Measurements from ENCODE around the gene MYH7. TPM values are rescaled to one million over a fixed set of nuclear protein-coding genes. Genes with fewer than 3 reads are reported as not detected.

The MYH7 gene
- total and polyA plus RNA-seq, 2 of the 4 experiments (the other 2 are of a cell fraction), result not detected

DNA sequence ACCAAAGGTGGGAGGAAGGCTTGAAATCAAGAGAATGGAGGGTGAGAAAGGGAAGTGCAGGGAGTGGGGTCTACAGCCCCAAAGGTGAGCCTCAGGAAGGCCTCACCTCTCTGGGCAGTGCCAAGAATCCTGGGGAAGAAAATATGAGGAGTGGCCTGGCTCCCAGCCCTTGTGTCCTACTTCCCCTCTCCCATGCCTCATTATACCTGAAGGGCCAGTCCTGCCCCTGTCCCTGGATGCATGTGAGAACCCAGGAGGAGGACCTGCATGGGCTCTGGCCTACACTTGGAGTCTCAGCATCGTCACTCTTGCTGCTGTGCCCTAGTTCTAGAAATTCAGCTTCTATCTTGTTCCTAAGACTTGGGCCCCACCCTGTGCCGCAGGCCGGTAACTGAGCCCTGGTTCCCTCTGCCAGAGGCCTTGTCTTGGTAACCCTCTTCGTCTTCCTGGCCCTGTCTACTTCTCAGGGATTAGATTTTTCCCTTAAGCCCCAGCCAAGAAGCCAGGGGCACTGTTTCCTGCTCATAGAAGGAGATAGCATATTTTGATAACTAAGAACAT is 10.9 kb upstream of the MYH7 start:
- no peak for ATAC-seq (ENCODE audit: low read depth)
- no peak overlapping the region for H3K27ac ChIP-seq (ENCODE audit: insufficient read depth, low read length)
- H3K9me3 ChIP-seq (ENCODE audit: control insufficient read depth, insufficient read depth, low read length), result no peaks in the 10 kb centered on the region
- no peaks in the 10 kb centered on the region for H3K4me1 ChIP-seq (ENCODE audit: control insufficient read depth, insufficient read depth, low read length)
- BruUV-seq (replicated peaks), result no TSS peak
- H3K4ac ChIP-seq (ENCODE audit: low read depth, low read length), result no peak overlapping the region
- dilution Hi-C loops (cut with HindIII; ENCODE audit: low sequenced_read_pairs, unreplicated experiment), result no loop called here
- H3K36me3 ChIP-seq (ENCODE audit: control insufficient read depth, insufficient read depth, low read length), result no peaks in the 10 kb centered on the region
- intact Hi-C loops (cut with micrococcal nuclease), result no loop called here
- ChIA-PET CTCF (no interaction called here), POLR2A (ENCODE audit: unreplicated experiment) (no interaction called here)
- no peak overlapping the region for H3K14ac ChIP-seq (replicated peaks; ENCODE audit: low read depth, low read length)
- WGBS, 2 experiments (ENCODE audit: extremely low coverage in 2 of 2, insufficient read length in 1 of 2), result 38% methylated on average over 3 of the region's 4 CpGs; no CpG with 5 or more reads in 1 of the 2 experiments
- no peak overlapping the region for H2BK15ac ChIP-seq (ENCODE audit: low read depth, low read length)
- no peak overlapping the region for H3K9ac ChIP-seq (ENCODE audit: low read depth, low read length)
- H3K9me1 ChIP-seq (ENCODE audit: insufficient read depth, low read length), result no peaks in the 10 kb centered on the region
- no peak overlapping the region for H4K8ac ChIP-seq (ENCODE audit: low read depth in 2 of 2, low read length in 2 of 2)
- H2AK9ac ChIP-seq (replicated peaks; ENCODE audit: low read depth, low read length, poor library complexity), result no peak overlapping the region
- H2AFZ ChIP-seq (replicated peaks; ENCODE audit: low read length, poor library complexity), result no peak overlapping the region
- no peak overlapping the region for H4K5ac ChIP-seq (ENCODE audit: low read depth, low read length)
- peaks cover 14% of the 10 kb centered on the region for H3K27me3 ChIP-seq (ENCODE audit: control insufficient read depth, insufficient read depth, low read length)
- H2BK20ac ChIP-seq (ENCODE audit: low read depth, low read length), result no peak overlapping the region
- TF ChIP-seq NFE2L2 (IDR thresholded peaks at IDR 0.05; ENCODE audit: low read depth, low read length) (no peak), CHD1 (IDR thresholded peaks at IDR 0.05; ENCODE audit: low read depth, low read length) (no peak), MAZ (IDR thresholded peaks at IDR 0.05; ENCODE audit: borderline replicate concordance, low read depth, low read length) (no peak), RFX5 (IDR thresholded peaks at IDR 0.05; ENCODE audit: low read depth, low read length) (no peak), MXI1 (IDR thresholded peaks at IDR 0.05; ENCODE audit: borderline replicate concordance, low read depth, low read length) (no peak), CEBPB (IDR thresholded peaks at IDR 0.05; ENCODE audit: low read depth, low read length) (no peak), BHLHE40 (IDR thresholded peaks at IDR 0.05; ENCODE audit: low read depth, low read length) (no peak), RAD21 (IDR thresholded peaks at IDR 0.05; ENCODE audit: low read length) (no peak)
- TF ChIP-seq, protein P1, sequence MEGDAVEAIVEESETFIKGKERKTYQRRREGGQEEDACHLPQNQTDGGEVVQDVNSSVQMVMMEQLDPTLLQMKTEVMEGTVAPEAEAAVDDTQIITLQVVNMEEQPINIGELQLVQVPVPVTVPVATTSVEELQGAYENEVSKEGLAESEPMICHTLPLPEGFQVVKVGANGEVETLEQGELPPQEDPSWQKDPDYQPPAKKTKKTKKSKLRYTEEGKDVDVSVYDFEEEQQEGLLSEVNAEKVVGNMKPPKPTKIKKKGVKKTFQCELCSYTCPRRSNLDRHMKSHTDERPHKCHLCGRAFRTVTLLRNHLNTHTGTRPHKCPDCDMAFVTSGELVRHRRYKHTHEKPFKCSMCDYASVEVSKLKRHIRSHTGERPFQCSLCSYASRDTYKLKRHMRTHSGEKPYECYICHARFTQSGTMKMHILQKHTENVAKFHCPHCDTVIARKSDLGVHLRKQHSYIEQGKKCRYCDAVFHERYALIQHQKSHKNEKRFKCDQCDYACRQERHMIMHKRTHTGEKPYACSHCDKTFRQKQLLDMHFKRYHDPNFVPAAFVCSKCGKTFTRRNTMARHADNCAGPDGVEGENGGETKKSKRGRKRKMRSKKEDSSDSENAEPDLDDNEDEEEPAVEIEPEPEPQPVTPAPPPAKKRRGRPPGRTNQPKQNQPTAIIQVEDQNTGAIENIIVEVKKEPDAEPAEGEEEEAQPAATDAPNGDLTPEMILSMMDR (conservative IDR thresholded peaks at IDR 0.05; ENCODE audit: low read depth, low read length), result no peak
- H2AK5ac ChIP-seq (ENCODE audit: low read depth, low read length), result no peak overlapping the region
- H3K4me3 ChIP-seq (ENCODE audit: insufficient read depth, low read depth, low read length), result no peak overlapping the region
- H2BK5ac ChIP-seq (ENCODE audit: low read depth, low read length, poor library complexity, severe bottlenecking), result no peak overlapping the region
- no peak overlapping the region for H3K23ac ChIP-seq (ENCODE audit: low read depth, low read length)
- H3K79me1 ChIP-seq (ENCODE audit: low read depth in 1 of 2, low read length in 2 of 2), result no peaks in the 10 kb centered on the region
- no peak overlapping the region for H4K91ac ChIP-seq (ENCODE audit: insufficient read depth, low read depth, low read length)
- H3K18ac ChIP-seq (ENCODE audit: low read depth, low read length), result no peak overlapping the region
- H3K56ac ChIP-seq (ENCODE audit: extremely low read depth, insufficient read depth, low read length), result no peak overlapping the region
- in situ Hi-C loops (cut with MboI; ENCODE audit: low sequenced_read_pairs), result no loop called here
- H3K4me2 ChIP-seq (ENCODE audit: low read depth, low read length), result no peak overlapping the region
- H2BK120ac ChIP-seq (ENCODE audit: low read depth, low read length), result no peak overlapping the region
- H4K20me1 ChIP-seq (ENCODE audit: insufficient read depth, low read length), result no peaks in the 10 kb centered on the region
- no peak for DNase-seq
